Fibroblast of lung (primary cell): ENCODE results near the gene LCN2. TPM values are rescaled to one million over a fixed set of nuclear protein-coding genes. Genes with fewer than 3 reads are reported as not detected.

Experiments
- DNase-seq, 2 donors: peaks; one replicate each; pipeline versions ENCODE4 v3.0.0 to v3.0.0-alpha.2; 2010; ENCODE audit warnings: low read depth in 2 of 2
- H2AFZ ChIP-seq: 2 replicates; pipeline ENCODE4 v1.5.1; 2012; ENCODE audit warnings: low read length, control low read depth, inconsistent platforms
- H3K27ac ChIP-seq: 2 replicates; pipeline ENCODE4 v1.5.1; 2011; ENCODE audit warnings: low read length, control low read depth; ENCODE audit not compliant: insufficient read depth
- H3K27me3 ChIP-seq: 2 replicates; pipeline ENCODE4 v1.5.1; 2011; ENCODE audit warnings: mild to moderate bottlenecking, low read length; ENCODE audit not compliant: control insufficient read depth, insufficient read depth
- H3K36me3 ChIP-seq: 2 replicates; pipeline ENCODE4 v1.5.1; 2011; ENCODE audit warnings: low read length; ENCODE audit not compliant: control insufficient read depth, insufficient read depth
- H3K4me1 ChIP-seq: 2 replicates; pipeline ENCODE4 v1.5.1; 2011; ENCODE audit warnings: low read length; ENCODE audit not compliant: control insufficient read depth, insufficient read depth; ENCODE audit errors: extremely low read depth
- H3K4me2 ChIP-seq: 2 replicates; pipeline ENCODE4 v1.5.1; 2011; ENCODE audit warnings: low read length, control low read depth; ENCODE audit not compliant: insufficient read depth; ENCODE audit errors: extremely low read depth
- H3K4me3 ChIP-seq, 4 experiments: fragments of 200-600 bp in 1 of 4; sonication (generic) in 1 of 4; replicated peaks in 1 of 4; 2 replicates each; pipeline ENCODE4 v1.5.1; 2011 to 2016; ENCODE audit warnings: low read length in 4 of 4, low read depth in 3 of 4, mild to moderate bottlenecking in 3 of 4, control low read depth in 2 of 4, inconsistent platforms in 1 of 4, mixed read lengths in 1 of 4; ENCODE audit not compliant: insufficient read depth in 1 of 4; ENCODE audit errors: control extremely low read depth in 1 of 4
- H3K79me2 ChIP-seq: 2 replicates; pipeline ENCODE4 v1.5.1; 2012; ENCODE audit warnings: mild to moderate bottlenecking, low read length, inconsistent platforms; ENCODE audit not compliant: control insufficient read depth, insufficient read depth
- H3K9ac ChIP-seq: 2 replicates; pipeline ENCODE4 v1.5.1; 2011; ENCODE audit warnings: mild to moderate bottlenecking, low read length, control low read depth; ENCODE audit not compliant: insufficient read depth
- H3K9me3 ChIP-seq: 2 replicates; pipeline ENCODE4 v1.5.1; 2012; ENCODE audit warnings: low read depth, low read length; ENCODE audit not compliant: control insufficient read depth, insufficient read depth
- H4K20me1 ChIP-seq: 2 replicates; pipeline ENCODE4 v1.5.1; 2011; ENCODE audit warnings: low read length; ENCODE audit not compliant: control insufficient read depth, insufficient read depth; ENCODE audit errors: extremely low read depth
- EZH2 ChIP-seq: IDR thresholded peaks from 2 replicates; pipeline ENCODE4 v1.5.1; 2012; ENCODE audit warnings: low read length, control low read depth, mild to moderate bottlenecking; ENCODE audit errors: missing control alignments
- polyA plus RNA-seq, 2 donors: library from polyadenylated mRNA; depleted of rRNA in 1 of 2; stranded (reverse) in 1 of 2; unstranded in 1 of 2; fragments of >200 nt; gene quantifications; 2 replicates each; pipeline ENCODE4 v1.2.1, GENCODE V29; 2011 to 2012; ENCODE audit warnings: missing spikeins in 1 of 2
- total RNA-seq: library from RNA; depleted of rRNA; stranded (reverse); fragments of >200 nt; gene quantifications from 2 replicates; pipeline ENCODE4 v1.2.1, GENCODE V29; 2014
- TF ChIP-seq, protein P1 (sequence below), 2 donors: IDR thresholded peaks in 1 of 2; conservative IDR thresholded peaks in 1 of 2; 1 replicate in 1 of 2; 2 replicates in 1 of 2; pipeline ENCODE4 v1.5.1; 2011 to 2012; ENCODE audit warnings: low read length in 2 of 2, control low read depth in 1 of 2, inconsistent platforms in 1 of 2, low read depth in 1 of 2, mild to moderate bottlenecking in 1 of 2

LCN2 gene
- total and polyA plus RNA-seq, 2 donors (not counting 1 experiment from before 2014, with no cell fraction given): not detected

DNA sequence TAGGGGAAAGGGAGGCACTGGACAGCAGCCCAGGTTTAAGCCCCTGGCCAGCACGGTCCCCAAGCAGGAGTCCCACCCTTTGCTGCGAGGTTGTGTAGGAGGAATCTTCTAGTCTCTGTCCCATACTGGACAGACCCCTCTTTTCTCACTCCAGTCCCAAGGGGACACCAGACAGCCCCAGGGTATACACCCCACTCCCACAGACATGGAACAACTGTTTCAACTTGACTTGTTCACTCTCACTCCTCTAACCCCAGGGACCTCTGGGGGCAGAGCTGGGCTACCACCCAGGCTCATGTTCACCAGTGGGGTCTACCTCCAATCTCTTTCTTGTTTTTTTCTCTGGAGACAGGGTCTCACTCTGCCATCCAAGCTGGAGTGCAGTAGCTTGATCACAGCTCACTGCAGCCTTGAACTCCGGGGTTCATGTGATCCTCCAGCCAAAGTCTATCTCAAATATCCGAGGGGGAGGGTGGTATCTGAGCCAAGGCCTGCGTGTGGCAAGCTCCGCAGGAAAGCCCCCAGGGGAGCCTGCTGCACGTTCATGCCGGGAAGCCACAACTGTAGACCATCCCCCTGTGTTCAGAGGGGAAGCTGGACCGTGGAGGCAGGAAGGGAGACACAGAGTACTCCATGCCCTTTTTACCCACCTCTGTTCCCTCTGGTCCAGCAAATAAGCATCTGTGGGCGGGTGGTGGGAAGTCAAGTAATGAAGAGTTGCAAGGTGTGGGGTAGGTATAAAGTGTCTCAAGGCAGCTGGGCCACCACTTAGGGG, 23.5 kb upstream of the LCN2 start:
- Histone ChIP-seq H3K9ac (no peak overlapping the region), H3K79me2 (peaks cover 10% of the 10 kb centered on the region), H3K27ac (no peak overlapping the region), H3K36me3 (peaks cover 11% of the 10 kb centered on the region), H4K20me1 (no peaks in the 10 kb centered on the region), H2AFZ (no peak overlapping the region), H3K9me3 (no peaks in the 10 kb centered on the region), H3K27me3 (no peaks in the 10 kb centered on the region), H3K4me3 (peak overlapping the region in 3 of 4 experiments; percentile 7 to 88 (median 9)), H3K4me2 (peak overlapping the region; percentile 68), H3K4me1 (peaks cover 13% of the 10 kb centered on the region)
- DNase-seq: no peak
- TF ChIP-seq EZH2: no peak
- TF ChIP-seq, protein P1, sequence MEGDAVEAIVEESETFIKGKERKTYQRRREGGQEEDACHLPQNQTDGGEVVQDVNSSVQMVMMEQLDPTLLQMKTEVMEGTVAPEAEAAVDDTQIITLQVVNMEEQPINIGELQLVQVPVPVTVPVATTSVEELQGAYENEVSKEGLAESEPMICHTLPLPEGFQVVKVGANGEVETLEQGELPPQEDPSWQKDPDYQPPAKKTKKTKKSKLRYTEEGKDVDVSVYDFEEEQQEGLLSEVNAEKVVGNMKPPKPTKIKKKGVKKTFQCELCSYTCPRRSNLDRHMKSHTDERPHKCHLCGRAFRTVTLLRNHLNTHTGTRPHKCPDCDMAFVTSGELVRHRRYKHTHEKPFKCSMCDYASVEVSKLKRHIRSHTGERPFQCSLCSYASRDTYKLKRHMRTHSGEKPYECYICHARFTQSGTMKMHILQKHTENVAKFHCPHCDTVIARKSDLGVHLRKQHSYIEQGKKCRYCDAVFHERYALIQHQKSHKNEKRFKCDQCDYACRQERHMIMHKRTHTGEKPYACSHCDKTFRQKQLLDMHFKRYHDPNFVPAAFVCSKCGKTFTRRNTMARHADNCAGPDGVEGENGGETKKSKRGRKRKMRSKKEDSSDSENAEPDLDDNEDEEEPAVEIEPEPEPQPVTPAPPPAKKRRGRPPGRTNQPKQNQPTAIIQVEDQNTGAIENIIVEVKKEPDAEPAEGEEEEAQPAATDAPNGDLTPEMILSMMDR (conservative IDR thresholded peaks at IDR 0.05 in 1 of 2, IDR thresholded peaks at IDR 0.05 in 1 of 2; ENCODE audit: low read depth in 1 of 2, low read length in 2 of 2): peak in 1 of 2 donors; percentile 4

DNA sequence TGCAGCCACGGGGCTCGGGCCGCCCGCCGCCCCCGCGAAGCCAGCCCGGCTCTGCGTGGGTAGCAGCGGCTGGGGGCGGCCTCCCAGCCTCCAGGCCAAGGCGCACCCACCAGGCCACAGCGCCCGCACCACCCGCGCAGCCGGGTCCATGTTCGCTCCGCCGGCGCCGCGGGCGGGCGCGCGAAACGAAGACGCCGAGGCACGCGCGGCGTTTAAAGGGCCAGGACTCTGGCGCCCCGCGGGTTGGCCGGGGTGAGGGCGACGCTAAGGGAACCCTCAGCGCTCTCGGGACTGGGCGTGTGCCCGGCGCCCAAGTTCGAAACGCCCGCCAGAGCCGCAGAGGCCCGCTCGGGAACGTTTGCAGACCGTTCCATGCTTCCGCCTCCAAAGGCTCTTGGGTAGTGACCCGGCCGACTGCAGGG, 21.7 kb upstream of the LCN2 start, which contains the start of gene PTGES2:
Gene PTGES2 (minus strand): TSS at position 162 of the 422 bp plus-strand sequence. CDS start 12 bp downstream, at position 150.
- H3K27ac ChIP-seq: peak within 1 kb of the TSS; percentile 95
- H3K36me3 ChIP-seq: peaks cover 4% of the 10 kb centered on the region
- no peaks in the 10 kb centered on the region for H4K20me1 ChIP-seq
- H2AFZ ChIP-seq: peak within 1 kb of the TSS; percentile 93
- H3K79me2 ChIP-seq: peaks cover 10% of the 10 kb centered on the region
- H3K27me3 ChIP-seq: peaks cover 6% of the 10 kb centered on the region
- H3K4me1 ChIP-seq: peaks cover 13% of the 10 kb centered on the region
- peak within 1 kb of the TSS; percentile 95 for H3K4me2 ChIP-seq
- peak; percentile 81 to 86 for DNase-seq
- peak within 1 kb of the TSS; percentile 75 to 93 (median 88) for H3K4me3 ChIP-seq
- H3K9ac ChIP-seq: peak within 1 kb of the TSS; percentile 98
- H3K9me3 ChIP-seq: no peaks in the 10 kb centered on the region
- TF ChIP-seq, protein P1 (conservative IDR thresholded peaks at IDR 0.05 in 1 of 2, IDR thresholded peaks at IDR 0.05 in 1 of 2; ENCODE audit: low read depth in 1 of 2, low read length in 2 of 2): no peak
- TF ChIP-seq EZH2: no peak

DNA sequence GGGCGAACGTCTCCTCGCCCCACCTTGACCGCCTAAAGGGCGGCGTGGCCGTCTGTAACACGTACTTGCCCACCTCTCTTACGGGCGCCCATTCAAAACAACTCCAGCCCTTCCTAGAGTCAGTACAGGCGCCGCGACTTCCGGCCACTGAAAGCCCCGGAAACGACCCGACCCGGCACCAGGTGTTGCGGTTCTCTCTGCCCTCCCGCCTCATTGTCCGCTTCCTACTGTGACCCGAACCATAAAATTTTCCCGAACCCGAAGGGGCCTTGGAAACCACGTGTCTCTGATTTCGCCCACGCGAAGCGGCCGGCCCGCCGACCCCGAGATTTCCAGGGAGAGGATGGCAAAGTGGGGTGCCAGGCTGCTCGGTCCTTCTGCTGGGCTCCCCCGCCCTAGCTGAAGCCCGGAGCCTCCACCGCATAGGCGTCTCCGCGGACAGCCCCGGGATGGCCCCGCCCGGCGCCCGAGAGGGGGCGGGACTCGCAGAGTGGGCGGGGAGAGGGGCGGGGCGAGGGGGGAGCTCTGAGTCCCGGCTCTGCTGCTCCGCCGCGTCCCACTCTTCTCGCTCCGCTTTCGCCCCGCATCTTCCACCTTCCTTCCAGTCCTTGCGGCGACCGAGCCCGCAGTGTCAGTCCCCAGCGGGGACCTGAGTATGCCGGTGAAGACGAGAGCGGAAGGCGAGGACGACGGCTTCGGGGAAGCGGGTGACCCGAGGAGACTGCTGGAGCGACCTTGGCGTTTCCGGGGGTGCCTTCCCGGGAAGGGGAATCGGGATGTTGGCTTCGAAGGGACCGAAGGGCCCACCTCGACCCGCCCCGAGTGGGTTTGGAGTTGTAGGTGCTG, 21.0 kb upstream of the LCN2 start:
- Histone ChIP-seq H3K27ac (peak overlapping the region; percentile 95), H3K27me3 (peaks cover 9% of the 10 kb centered on the region), H3K9ac (peak overlapping the region; percentile 98), H2AFZ (peak overlapping the region; percentile 93), H3K9me3 (no peaks in the 10 kb centered on the region), H3K4me1 (peaks cover 13% of the 10 kb centered on the region), H3K4me2 (peak overlapping the region; percentile 95), H3K79me2 (peaks cover 10% of the 10 kb centered on the region), H3K36me3 (peaks cover 2% of the 10 kb centered on the region), H4K20me1 (no peaks in the 10 kb centered on the region), H3K4me3 (peak overlapping the region; percentile 75 to 93 (median 88))
- no peak for TF ChIP-seq EZH2
- TF ChIP-seq, protein P1 (conservative IDR thresholded peaks at IDR 0.05 in 1 of 2, IDR thresholded peaks at IDR 0.05 in 1 of 2; ENCODE audit: low read depth in 1 of 2, low read length in 2 of 2): no peak
- DNase-seq: peak; percentile 91 to 92
